ENCODE results near the gene OR10H4. TPM values are rescaled to one million over a fixed set of nuclear protein-coding genes. Genes with fewer than 3 reads are reported as not detected.

The OR10H4 gene
- total RNA-seq, 1 experiment from 2014 or later, result not detected

DNA sequence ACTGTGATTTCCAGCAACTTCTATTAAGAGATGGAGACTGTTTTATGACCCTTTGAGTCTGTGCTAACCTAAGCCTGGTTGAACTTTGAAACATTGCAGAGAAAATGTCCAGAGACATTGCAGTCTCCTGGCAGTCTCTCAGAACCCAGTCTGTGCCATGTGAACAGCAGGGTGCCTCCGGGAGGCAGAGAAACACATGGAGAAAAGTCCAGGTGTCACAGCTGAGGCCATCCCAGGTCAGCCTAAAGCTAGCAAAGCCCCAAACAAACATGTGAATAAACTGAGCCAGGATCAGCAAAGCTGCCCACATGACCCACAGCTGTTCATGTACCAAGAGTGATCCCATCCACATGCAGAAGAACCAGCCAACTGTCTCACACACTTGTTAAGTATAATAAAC, 22.3 kb upstream of the OR10H4 start:
- Mint-ChIP-seq H3K36me3 (peaks cover 55% of the 10 kb centered on the region), H3K4me3 (no peak overlapping the region), H3K27ac (no peak overlapping the region), H3K9me3 (peaks cover 83% of the 10 kb centered on the region), H3K27me3 (ENCODE audit: low read depth) (peaks cover 74% of the 10 kb centered on the region), H3K4me1 (no peaks in the 10 kb centered on the region)
- TF ChIP-seq, protein P1, sequence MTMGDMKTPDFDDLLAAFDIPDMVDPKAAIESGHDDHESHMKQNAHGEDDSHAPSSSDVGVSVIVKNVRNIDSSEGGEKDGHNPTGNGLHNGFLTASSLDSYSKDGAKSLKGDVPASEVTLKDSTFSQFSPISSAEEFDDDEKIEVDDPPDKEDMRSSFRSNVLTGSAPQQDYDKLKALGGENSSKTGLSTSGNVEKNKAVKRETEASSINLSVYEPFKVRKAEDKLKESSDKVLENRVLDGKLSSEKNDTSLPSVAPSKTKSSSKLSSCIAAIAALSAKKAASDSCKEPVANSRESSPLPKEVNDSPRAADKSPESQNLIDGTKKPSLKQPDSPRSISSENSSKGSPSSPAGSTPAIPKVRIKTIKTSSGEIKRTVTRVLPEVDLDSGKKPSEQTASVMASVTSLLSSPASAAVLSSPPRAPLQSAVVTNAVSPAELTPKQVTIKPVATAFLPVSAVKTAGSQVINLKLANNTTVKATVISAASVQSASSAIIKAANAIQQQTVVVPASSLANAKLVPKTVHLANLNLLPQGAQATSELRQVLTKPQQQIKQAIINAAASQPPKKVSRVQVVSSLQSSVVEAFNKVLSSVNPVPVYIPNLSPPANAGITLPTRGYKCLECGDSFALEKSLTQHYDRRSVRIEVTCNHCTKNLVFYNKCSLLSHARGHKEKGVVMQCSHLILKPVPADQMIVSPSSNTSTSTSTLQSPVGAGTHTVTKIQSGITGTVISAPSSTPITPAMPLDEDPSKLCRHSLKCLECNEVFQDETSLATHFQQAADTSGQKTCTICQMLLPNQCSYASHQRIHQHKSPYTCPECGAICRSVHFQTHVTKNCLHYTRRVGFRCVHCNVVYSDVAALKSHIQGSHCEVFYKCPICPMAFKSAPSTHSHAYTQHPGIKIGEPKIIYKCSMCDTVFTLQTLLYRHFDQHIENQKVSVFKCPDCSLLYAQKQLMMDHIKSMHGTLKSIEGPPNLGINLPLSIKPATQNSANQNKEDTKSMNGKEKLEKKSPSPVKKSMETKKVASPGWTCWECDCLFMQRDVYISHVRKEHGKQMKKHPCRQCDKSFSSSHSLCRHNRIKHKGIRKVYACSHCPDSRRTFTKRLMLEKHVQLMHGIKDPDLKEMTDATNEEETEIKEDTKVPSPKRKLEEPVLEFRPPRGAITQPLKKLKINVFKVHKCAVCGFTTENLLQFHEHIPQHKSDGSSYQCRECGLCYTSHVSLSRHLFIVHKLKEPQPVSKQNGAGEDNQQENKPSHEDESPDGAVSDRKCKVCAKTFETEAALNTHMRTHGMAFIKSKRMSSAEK (CRISPR knock-in tag; IDR thresholded peaks at IDR 0.05; ENCODE audit: borderline replicate concordance), result no peak
- TF ChIP-seq NFATC4 (CRISPR knock-in tag; IDR thresholded peaks at IDR 0.05) (no peak), RORB (CRISPR knock-in tag; IDR thresholded peaks at IDR 0.05) (no peak), HMGXB4 (CRISPR knock-in tag; IDR thresholded peaks at IDR 0.05) (no peak), NFYB (CRISPR knock-in tag; conservative IDR thresholded peaks at IDR 0.05; ENCODE audit: low read depth) (no peak), PRDM15 (CRISPR knock-in tag; IDR thresholded peaks at IDR 0.05) (no peak), NR3C1 (CRISPR knock-in tag; conservative IDR thresholded peaks at IDR 0.05; ENCODE audit: low read depth) (no peak), NR2C2 (CRISPR knock-in tag; IDR thresholded peaks at IDR 0.05) (no peak), EMX1 (CRISPR knock-in tag; IDR thresholded peaks at IDR 0.05) (no peak), HMGA2 (CRISPR knock-in tag; IDR thresholded peaks at IDR 0.05) (no peak), ERG (CRISPR knock-in tag; IDR thresholded peaks at IDR 0.05) (no peak), AR (CRISPR knock-in tag; IDR thresholded peaks at IDR 0.05) (no peak), CREM (CRISPR knock-in tag; IDR thresholded peaks at IDR 0.05) (no peak), SOX15 (CRISPR knock-in tag; IDR thresholded peaks at IDR 0.05) (no peak), ETV6 (CRISPR knock-in tag; IDR thresholded peaks at IDR 0.05) (no peak), IRF2 (CRISPR knock-in tag; IDR thresholded peaks at IDR 0.05; ENCODE audit: borderline replicate concordance, low read depth) (no peak), ZNF317 (CRISPR knock-in tag; IDR thresholded peaks at IDR 0.05; ENCODE audit: borderline replicate concordance, low read depth) (no peak)
- CTCF ChIA-PET, result no interaction called here
- DNase-seq (ENCODE audit: low spot score), result no peak
- no peak for ATAC-seq
- POLR2A ChIA-PET, result no interaction called here
